ENCODE results near the gene PLS1.

- TF ChIP-seq CTCF (IDR thresholded peaks at IDR 0.05; ENCODE audit: low read depth, low read length, poor library complexity, severe bottlenecking), result no peak
- TF ChIP-seq EZH2phosphoT487 (IDR thresholded peaks at IDR 0.05; ENCODE audit: borderline replicate concordance, low read length), result no peak
Observed at GRCh38 chr3:142709207-142709606, 113.0 kb downstream of the PLS1 start.
